ENCODE measurements around the gene APC. TPM values are rescaled to one million over a fixed set of nuclear protein-coding genes. Genes with fewer than 3 reads are reported as not detected.

APC gene
- total and polyA plus RNA-seq, 2 of the 8 experiments (the other 6 are each of a cell fraction or from before 2014, with no cell fraction given), result 6.8 to 41.9 TPM

DNA sequence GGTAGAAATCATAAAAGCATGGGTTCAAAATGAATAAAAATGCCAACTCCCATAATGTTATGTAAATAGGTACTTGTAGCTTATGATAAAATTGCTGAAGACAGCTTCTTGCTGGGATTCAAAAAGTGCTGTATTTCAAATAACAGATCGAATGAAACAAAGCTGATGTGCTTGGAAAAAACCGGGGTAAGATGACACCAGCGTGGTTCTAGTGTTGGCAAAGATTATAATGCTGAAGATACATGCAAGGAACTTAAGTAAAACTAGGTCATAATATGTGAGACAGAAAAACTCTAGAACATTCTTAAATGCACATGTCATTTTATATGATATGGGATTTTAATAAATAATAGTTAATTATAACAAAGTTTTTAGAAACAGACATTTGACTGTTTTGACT is 44.4 kb upstream of the APC start:
- no peaks in the 10 kb centered on the region; the same call in 1 of the 2 replicates for H3K23me2 ChIP-seq (ENCODE audit: low read depth, low read length)
- ChIA-PET POLR2A (ENCODE audit: partially characterized antibody) (interaction anchor here (2.9 kb wide), 1 partner anchor 14 kb away, joined by 8 read pairs; no protein-coding TSS in a partner anchor), CTCF (ENCODE audit: partially characterized antibody) (interaction anchor here (0.9 to 8.9 kb wide), 10 partner anchors 8 to 155 kb away, joined by 3 to 111 read pairs (median 11); no protein-coding TSS in a partner anchor)
- no peak overlapping the region for H3K23ac ChIP-seq (ENCODE audit: insufficient read length)
- H3K14ac ChIP-seq (ENCODE audit: insufficient read length), result no peak overlapping the region
- no peak overlapping the region for H3K4ac ChIP-seq (replicated peaks; ENCODE audit: insufficient read length, low read depth, low read length)
- H2AK5ac ChIP-seq (ENCODE audit: low read depth, low read length), result no peak overlapping the region
- no peak overlapping the region for H2BK15ac ChIP-seq (ENCODE audit: low read length)
- no peak overlapping the region for H3K27ac ChIP-seq (ENCODE audit: low read depth, low read length)
- no peak overlapping the region for H2BK20ac ChIP-seq (ENCODE audit: low read length)
- no peak overlapping the region for H4K8ac ChIP-seq (ENCODE audit: extremely low read depth, insufficient read depth, low read length)
- H3K4me2 ChIP-seq (ENCODE audit: insufficient read depth in 1 of 2, low read depth in 2 of 2, low read length in 2 of 2), result no peak overlapping the region
- no peak overlapping the region for H3K56ac ChIP-seq (replicated peaks; ENCODE audit: insufficient read length, low read depth, low read length)
- no peak for TF ChIP-seq TCF12 (IDR thresholded peaks at IDR 0.05; ENCODE audit: low read depth, low read length)
- no peak for TF ChIP-seq CEBPB (IDR thresholded peaks at IDR 0.05; ENCODE audit: low read depth, low read length)
- no peak for TF ChIP-seq ZNF274 (IDR thresholded peaks at IDR 0.05; ENCODE audit: borderline replicate concordance, extremely low read depth, low read length)
- TF ChIP-seq CHD1 (IDR thresholded peaks at IDR 0.05; ENCODE audit: low read depth, low read length), result no peak
- TF ChIP-seq, protein P1, sequence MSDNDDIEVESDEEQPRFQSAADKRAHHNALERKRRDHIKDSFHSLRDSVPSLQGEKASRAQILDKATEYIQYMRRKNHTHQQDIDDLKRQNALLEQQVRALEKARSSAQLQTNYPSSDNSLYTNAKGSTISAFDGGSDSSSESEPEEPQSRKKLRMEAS (IDR thresholded peaks at IDR 0.05), result no peak
- H3K79me2 ChIP-seq (ENCODE audit: control insufficient read depth in 1 of 2, insufficient read depth in 2 of 2, low read length in 2 of 2), result no peaks in the 10 kb centered on the region
- no peak overlapping the region for H4K5ac ChIP-seq (ENCODE audit: insufficient read length, low read depth, low read length)
- H4K91ac ChIP-seq (replicated peaks; ENCODE audit: insufficient read length, low read length), result no peak overlapping the region
- WGBS, 2 experiments (ENCODE audit: extremely low coverage in 1 of 2, insufficient coverage in 1 of 2, insufficient read length in 1 of 2, insufficient replicate concordance in 2 of 2, low coverage in 1 of 2, low lambda C conversion rate in 2 of 2, missing lambda C conversion rate in 1 of 2), result 91% methylated on average over 3 of the region's 3 CpGs; no CpG with 5 or more reads in 1 of the 2 experiments
- H3K36me3 ChIP-seq (ENCODE audit: control insufficient read depth in 2 of 4, insufficient read depth in 4 of 4, low read length in 3 of 4), result no peaks in the 10 kb centered on the region
- FAIRE-seq (no peak), DNase-seq (ENCODE audit: low read depth in 1 of 2, low spot score in 2 of 2) (no peak)
- no peak overlapping the region for H2BK5ac ChIP-seq (ENCODE audit: low read depth, low read length)
- H3K9ac ChIP-seq (replicated peaks in 1 of 4; ENCODE audit: extremely low read depth in 1 of 4, low read depth in 3 of 4, low read length in 3 of 4), result no peak overlapping the region
- peaks cover 0 to 4% (median 0%) of the 10 kb centered on the region in 4 experiments; a peak in 1 of 7 replicates for H3K4me1 ChIP-seq (replicated peaks in 1 of 4; ENCODE audit: control insufficient read depth in 3 of 4, insufficient read depth in 4 of 4, low read length in 3 of 4)
- H3K79me1 ChIP-seq (ENCODE audit: low read depth, low read length), result no peaks in the 10 kb centered on the region
- H2BK120ac ChIP-seq (replicated peaks; ENCODE audit: low read depth, low read length), result no peak overlapping the region
- H3K9me3 ChIP-seq (ENCODE audit: insufficient read depth in 2 of 2, low read depth in 1 of 2, low read length in 1 of 2), result peaks cover 0 to 4% of the 10 kb centered on the region in 2 experiments; a peak in 1 of 4 replicates
- H3K18ac ChIP-seq (ENCODE audit: extremely low read depth, low read length), result no peak overlapping the region
- H2BK12ac ChIP-seq (ENCODE audit: low read depth, low read length), result no peak overlapping the region
- H3K27me3 ChIP-seq (replicated peaks in 1 of 4; ENCODE audit: control insufficient read depth in 3 of 4, extremely low read depth in 1 of 4, insufficient read depth in 3 of 4, low read length in 3 of 4), result no peaks in the 10 kb centered on the region; a peak in 1 of 7 replicates
- no peak overlapping the region for H3K4me3 ChIP-seq (ENCODE audit: extremely low read depth in 1 of 4, insufficient read depth in 2 of 4, low read depth in 3 of 4, low read length in 4 of 4)
- H2AFZ ChIP-seq (ENCODE audit: low read length), result no peak overlapping the region
- H4K20me1 ChIP-seq (replicated peaks in 1 of 2; ENCODE audit: control insufficient read depth in 1 of 2, insufficient read depth in 2 of 2, low read length in 2 of 2), result no peaks in the 10 kb centered on the region
